OCI-LY7 (cell line): ENCODE data around the gene PSMF1. TPM values are rescaled to one million over a fixed set of nuclear protein-coding genes. Genes with fewer than 3 reads are reported as not detected.

ENCODE experiments used
- BruUV-seq: library from RNA; stranded (reverse); fragments of 400-500 nt; replicated peaks from 2 replicates; lab custom pipeline; 2021; lab: Mats Ljungman, UMichigan
- CTCF ChIA-PET: fragments of 300-600 bp; sonication (Branson Sonifier 250); formaldehyde crosslinking; loops from one replicate; lab custom pipeline; 2022; ENCODE audit warnings: antibody characterized with exemption; ENCODE audit not compliant: unreplicated experiment; lab: Charles Lee
- POLR2A ChIA-PET: fragments of 300-600 bp; sonication (Branson Sonifier 250); formaldehyde crosslinking; loops from one replicate; lab custom pipeline; 2022; ENCODE audit warnings: antibody characterized with exemption; lab: Charles Lee
- DNase-seq: peaks from one replicate; pipeline ENCODE4 v3.0.0-alpha.2; 2015; ENCODE audit warnings: low spot score
- H2AFZ ChIP-seq: fragments of 200-600 bp; sonication (generic), shearing (Covaris generic); 2 replicates; pipeline ENCODE4 v1.6.1; 2014; ENCODE audit warnings: mild to moderate bottlenecking, antibody characterized with exemption, low read length, moderate library complexity
- H3K27ac ChIP-seq: fragments of 200-600 bp; sonication (generic); 2 replicates; pipeline ENCODE4 v1.5.1; 2014; ENCODE audit warnings: mixed run types, low read depth, mild to moderate bottlenecking, moderate library complexity, low read length, inconsistent platforms; ENCODE audit not compliant: poor library complexity, severe bottlenecking
- H3K36me3 ChIP-seq: fragments of 200-600 bp; sonication (generic); 2 replicates; pipeline ENCODE4 v1.6.1; 2014; ENCODE audit warnings: mild to moderate bottlenecking, antibody characterized with exemption, low read length, moderate library complexity, mixed read lengths; ENCODE audit not compliant: insufficient read depth
- H3K4me1 ChIP-seq: fragments of 200-600 bp; sonication (generic); 2 replicates; pipeline ENCODE4 v1.5.1; 2014; ENCODE audit warnings: mild to moderate bottlenecking, low read length; ENCODE audit not compliant: insufficient read depth, poor library complexity, severe bottlenecking
- H3K4me2 ChIP-seq: fragments of 200-600 bp; sonication (generic); 2 replicates; pipeline ENCODE4 v1.6.1; 2014; ENCODE audit warnings: mild to moderate bottlenecking, low read length
- H3K4me3 ChIP-seq: fragments of 200-600 bp; sonication (generic); 2 replicates; pipeline ENCODE4 v1.5.1; 2014; ENCODE audit warnings: mild to moderate bottlenecking, low read depth, low read length; ENCODE audit not compliant: poor library complexity, severe bottlenecking
- H3K79me2 ChIP-seq: fragments of 200-600 bp; sonication (generic); 2 replicates; pipeline ENCODE4 v1.6.1; 2016; ENCODE audit warnings: low read depth, mild to moderate bottlenecking, low read length, moderate library complexity, mixed read lengths; ENCODE audit not compliant: insufficient read depth
- H3K9me2 ChIP-seq: fragments of 200-600 bp; sonication (generic); 2 replicates; pipeline ENCODE4 v1.6.1; 2016; ENCODE audit warnings: mild to moderate bottlenecking, low read length, mixed read lengths; ENCODE audit not compliant: insufficient read depth
- H3K9me3 ChIP-seq: fragments of 200-600 bp; sonication (generic); 2 replicates; pipeline ENCODE4 v1.6.1; 2014; ENCODE audit warnings: mild to moderate bottlenecking, mixed run types, low read length, mixed read lengths
- H4K20me1 ChIP-seq: fragments of 200-600 bp; sonication (generic); 2 replicates; pipeline ENCODE4 v1.6.1; 2014; ENCODE audit warnings: mild to moderate bottlenecking, antibody characterized with exemption, low read length, moderate library complexity, mixed read lengths; ENCODE audit not compliant: insufficient read depth
- EZH2phosphoT487 ChIP-seq: fragments of 200-600 bp; sonication (generic); IDR thresholded peaks from 2 replicates; pipeline ENCODE4 v1.6.1; 2018; ENCODE audit warnings: low read depth, borderline replicate concordance, mild to moderate bottlenecking, mixed run types, antibody characterized with exemption, low read length, moderate library complexity, mixed read lengths
- intact Hi-C: fragments of 100-400 bp; cut with micrococcal nuclease; formaldehyde crosslinking; loops from one replicate; pipeline ENCODE4 v1.10.0; 2022; ENCODE audit not compliant: unreplicated experiment
- total RNA-seq, 2 experiments: library from RNA; depleted of rRNA in 1 of 2; stranded (reverse); fragments of >200 nt in 1 of 2; shearing (Covaris generic) in 1 of 2; gene quantifications; 2 replicates each; pipeline ENCODE4 v1.2.3, GENCODE V29; 2014 to 2022
- TF ChIP-seq, protein P1 (sequence below): fragments of 200-600 bp; sonication (generic); conservative IDR thresholded peaks from 2 replicates; pipeline ENCODE4 v1.5.1; 2014; ENCODE audit warnings: mild to moderate bottlenecking, antibody characterized with exemption, low read length, moderate library complexity, mixed read lengths

Gene PSMF1
- total RNA-seq, 2 experiments from 2014 or later = 34.7 to 132 TPM

DNA sequence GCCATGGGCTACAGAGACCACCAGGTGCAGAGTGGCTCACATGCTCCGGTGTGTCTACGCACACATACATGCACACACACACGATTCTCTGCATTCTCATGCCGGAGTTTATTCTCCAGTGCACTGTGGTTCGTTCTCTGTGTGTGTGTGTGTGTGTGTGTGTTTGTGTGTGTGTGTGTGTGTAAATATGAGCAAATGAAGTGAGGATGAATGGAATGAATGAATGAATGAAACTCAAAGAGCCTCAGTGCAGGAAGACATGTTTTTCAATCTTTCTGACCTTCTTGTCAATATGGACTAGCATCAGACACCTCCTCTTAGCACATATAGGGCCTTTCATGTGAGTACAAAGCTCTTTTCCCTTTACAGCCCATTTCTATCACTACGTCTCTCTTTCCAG, 64.8 kb downstream of the PSMF1 start:
- no peaks in the 10 kb centered on the region for H3K4me1 ChIP-seq
- no peak overlapping the region for H3K4me2 ChIP-seq
- H4K20me1 ChIP-seq = no peaks in the 10 kb centered on the region
- intact Hi-C loops = no loop called here
- no peak overlapping the region for H3K27ac ChIP-seq
- no peak overlapping the region for H2AFZ ChIP-seq
- H3K36me3 ChIP-seq = no peaks in the 10 kb centered on the region
- DNase-seq = no peak
- ChIA-PET POLR2A (no interaction called here), CTCF (no interaction called here)
- H3K9me2 ChIP-seq = no peaks in the 10 kb centered on the region
- H3K4me3 ChIP-seq = no peak overlapping the region
- BruUV-seq = no TSS peak
- TF ChIP-seq EZH2phosphoT487 = no peak
- TF ChIP-seq, protein P1, sequence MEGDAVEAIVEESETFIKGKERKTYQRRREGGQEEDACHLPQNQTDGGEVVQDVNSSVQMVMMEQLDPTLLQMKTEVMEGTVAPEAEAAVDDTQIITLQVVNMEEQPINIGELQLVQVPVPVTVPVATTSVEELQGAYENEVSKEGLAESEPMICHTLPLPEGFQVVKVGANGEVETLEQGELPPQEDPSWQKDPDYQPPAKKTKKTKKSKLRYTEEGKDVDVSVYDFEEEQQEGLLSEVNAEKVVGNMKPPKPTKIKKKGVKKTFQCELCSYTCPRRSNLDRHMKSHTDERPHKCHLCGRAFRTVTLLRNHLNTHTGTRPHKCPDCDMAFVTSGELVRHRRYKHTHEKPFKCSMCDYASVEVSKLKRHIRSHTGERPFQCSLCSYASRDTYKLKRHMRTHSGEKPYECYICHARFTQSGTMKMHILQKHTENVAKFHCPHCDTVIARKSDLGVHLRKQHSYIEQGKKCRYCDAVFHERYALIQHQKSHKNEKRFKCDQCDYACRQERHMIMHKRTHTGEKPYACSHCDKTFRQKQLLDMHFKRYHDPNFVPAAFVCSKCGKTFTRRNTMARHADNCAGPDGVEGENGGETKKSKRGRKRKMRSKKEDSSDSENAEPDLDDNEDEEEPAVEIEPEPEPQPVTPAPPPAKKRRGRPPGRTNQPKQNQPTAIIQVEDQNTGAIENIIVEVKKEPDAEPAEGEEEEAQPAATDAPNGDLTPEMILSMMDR = no peak
- no peaks in the 10 kb centered on the region for H3K79me2 ChIP-seq
- no peaks in the 10 kb centered on the region for H3K9me3 ChIP-seq

DNA sequence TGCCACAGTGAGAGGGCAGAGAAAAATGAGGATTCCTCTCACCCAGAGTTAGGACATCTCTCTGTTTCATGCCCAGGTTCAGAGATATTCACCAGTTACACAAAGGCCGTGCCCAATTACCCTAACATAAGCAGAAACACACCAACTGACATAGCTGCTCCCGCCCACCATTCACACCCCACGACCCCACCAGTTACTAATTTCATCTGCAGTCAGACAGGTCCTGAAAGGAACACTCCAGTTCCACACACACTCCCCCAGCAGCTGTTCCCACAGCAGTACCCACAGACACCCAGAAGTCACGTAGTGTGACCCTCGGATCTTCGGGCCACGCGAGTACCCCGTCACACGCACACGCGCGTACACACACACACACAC, 65.8 kb downstream of the PSMF1 start:
- no peak for TF ChIP-seq EZH2phosphoT487
- TF ChIP-seq, protein P1 = no peak
- no peaks in the 10 kb centered on the region for H4K20me1 ChIP-seq
- H3K4me3 ChIP-seq = no peak overlapping the region
- no peak overlapping the region for H3K27ac ChIP-seq
- no peaks in the 10 kb centered on the region for H3K79me2 ChIP-seq
- H3K9me2 ChIP-seq = no peaks in the 10 kb centered on the region
- no TSS peak for BruUV-seq
- H2AFZ ChIP-seq = no peak overlapping the region
- H3K4me1 ChIP-seq = no peaks in the 10 kb centered on the region
- ChIA-PET POLR2A (no interaction called here), CTCF (interaction anchor here (0.6 kb wide), 1 partner anchor 320 kb away, joined by 3 read pairs; no protein-coding TSS in a partner anchor)
- DNase-seq = no peak
- no peaks in the 10 kb centered on the region for H3K9me3 ChIP-seq
- no peaks in the 10 kb centered on the region for H3K36me3 ChIP-seq
- intact Hi-C loops = no loop called here
- H3K4me2 ChIP-seq = no peak overlapping the region

DNA sequence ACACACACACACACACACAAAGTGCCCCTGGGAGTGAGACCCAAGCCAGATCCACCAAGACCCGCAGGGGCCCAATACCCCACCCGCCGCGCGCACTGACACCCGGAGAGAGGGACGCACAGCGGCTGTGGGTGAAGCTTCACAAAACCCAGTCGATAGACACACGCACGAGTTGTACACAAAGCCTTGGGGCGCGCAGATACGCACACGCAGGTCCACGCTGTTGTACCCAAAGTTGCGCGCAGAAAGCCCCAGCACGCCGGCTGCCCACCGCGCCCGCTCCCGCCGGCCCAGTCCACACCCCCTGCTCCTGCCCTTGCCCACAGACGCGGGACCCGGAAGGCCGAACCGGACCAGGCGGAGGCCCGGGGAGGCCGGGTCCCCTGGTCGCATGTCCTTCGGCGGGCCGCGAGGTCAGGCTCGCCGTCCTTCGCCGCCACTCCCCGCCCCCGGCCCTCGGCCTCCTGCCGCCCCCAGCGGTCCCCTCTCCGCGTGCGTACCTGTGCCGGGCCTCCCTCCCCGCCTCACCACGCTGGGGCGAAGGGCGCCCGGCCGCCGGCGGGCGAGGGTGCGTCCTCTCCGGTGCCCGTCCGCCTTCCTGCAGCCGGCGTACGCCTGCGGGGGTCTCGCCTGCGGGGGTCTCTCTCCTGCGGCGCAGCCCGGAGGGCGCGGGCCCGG, 66.4 kb downstream of the PSMF1 start, which contains the start of gene TMEM74B:
Gene TMEM74B (minus strand): TSS at position 344 of the 678 bp plus-strand sequence. CDS start 1,180 bp downstream, outside the sequence.
- Histone ChIP-seq H2AFZ (no peak within 1 kb of the TSS), H3K9me3 (no peaks in the 10 kb centered on the region), H4K20me1 (no peaks in the 10 kb centered on the region), H3K4me2 (no peak within 1 kb of the TSS; the same call in 1 of the 2 replicates), H3K36me3 (no peaks in the 10 kb centered on the region), H3K27ac (no peak within 1 kb of the TSS), H3K4me3 (no peak within 1 kb of the TSS), H3K9me2 (no peaks in the 10 kb centered on the region), H3K4me1 (no peaks in the 10 kb centered on the region), H3K79me2 (no peaks in the 10 kb centered on the region)
- no peak for TF ChIP-seq EZH2phosphoT487
- TF ChIP-seq, protein P1 = no peak
- ChIA-PET POLR2A (no interaction called here), CTCF (no interaction called here)
- intact Hi-C loops = no loop called here
- no peak for DNase-seq
- BruUV-seq = no TSS peak
